NCI-H748 (cell line): ENCODE measurements around the gene FBXW4.

Experiments used
- DNase-seq: peaks from one replicate; lab custom pipeline; 2025; ENCODE audit not compliant: unreplicated experiment; lab: John Stamatoyannopoulos, UW

FBXW4 gene

DNA sequence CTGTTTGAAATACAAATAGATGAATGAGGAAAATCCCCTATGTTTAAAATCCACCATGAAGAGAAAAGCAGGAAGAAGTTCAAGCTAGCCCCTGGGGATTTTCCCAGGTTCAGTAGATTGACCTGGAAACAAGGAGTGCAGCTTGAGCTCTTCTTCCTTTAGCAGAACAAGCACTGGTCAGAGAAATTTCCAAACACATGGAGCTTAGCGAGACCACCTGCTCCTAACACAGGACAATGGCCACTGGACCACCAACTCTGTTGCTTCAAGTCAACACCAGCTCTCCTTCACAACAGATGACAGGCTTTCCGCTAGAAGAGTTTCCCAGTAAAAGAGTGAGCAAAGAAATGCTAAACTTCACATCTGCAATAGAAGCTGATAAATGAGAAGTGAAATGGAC lies 9.4 kb upstream of the FBXW4 start:
- no peak for DNase-seq

DNA sequence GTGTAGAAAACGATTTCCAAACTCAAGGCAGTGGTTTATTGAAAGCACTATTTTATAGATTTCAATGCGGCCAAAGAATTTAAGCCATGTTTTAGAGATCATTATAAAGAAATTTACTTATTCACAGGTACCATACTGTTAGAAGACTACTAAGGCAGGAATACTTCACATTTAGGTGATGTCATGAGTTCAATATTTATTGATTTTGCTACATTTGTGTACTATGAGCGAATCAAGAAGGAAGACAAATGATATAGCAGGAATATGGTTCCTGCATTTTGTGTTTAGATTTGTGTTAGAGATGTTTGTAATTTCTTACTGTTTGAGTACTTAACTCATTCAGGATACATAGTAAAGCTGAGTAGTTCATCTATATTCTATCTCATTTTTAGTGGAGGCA lies 1.7 kb upstream of the FBXW4 start:
- no peak for DNase-seq

DNA sequence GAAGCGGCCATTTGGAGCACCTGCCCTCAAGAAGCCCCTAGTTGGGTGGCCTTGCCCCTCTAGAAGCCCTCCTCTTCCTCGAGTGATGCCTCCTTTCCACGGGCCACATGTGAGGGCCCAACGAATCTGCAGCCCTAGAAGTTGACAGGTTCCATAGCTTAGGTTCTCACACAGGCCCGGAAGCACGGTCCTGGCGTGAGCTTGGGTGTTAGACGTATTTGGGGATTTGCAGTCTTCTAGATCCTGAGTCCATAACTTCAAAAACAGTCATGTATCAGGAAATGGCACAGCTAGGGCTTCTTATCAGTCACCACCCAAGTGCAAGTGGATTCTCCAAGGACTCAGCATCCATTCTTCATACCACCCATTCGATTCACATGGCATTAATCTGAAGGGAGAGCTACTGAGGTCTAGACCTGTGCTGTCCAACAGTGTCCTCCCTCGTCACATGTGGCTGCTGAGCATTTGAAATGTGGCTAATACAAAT lies 477 bp upstream of the FBXW4 start:
- no peak for DNase-seq

GRCh38 chr10:101693978-101694673 lies 844 bp downstream of the FBXW4 start:
- peak; percentile 67 for DNase-seq

DNA sequence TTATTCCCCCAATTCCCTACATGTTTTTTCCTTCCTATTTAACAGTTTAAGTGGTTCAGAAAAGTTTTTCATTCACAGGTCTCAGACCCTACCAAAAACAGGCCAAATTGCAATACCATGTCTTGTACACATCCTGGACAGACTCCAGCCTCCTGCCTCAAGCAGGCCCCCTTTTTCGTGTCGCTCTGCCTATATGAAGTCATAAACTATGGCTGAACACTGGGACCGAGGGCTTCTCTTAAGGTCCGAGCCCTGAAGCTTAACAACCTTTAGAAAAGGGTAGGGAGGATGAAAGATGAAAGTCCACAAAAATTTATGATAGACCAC lies 1.4 kb downstream of the FBXW4 start:
- DNase-seq = peak; percentile 46

GRCh38 chr10:101691081-101691480 lies 3.9 kb downstream of the FBXW4 start:
- DNase-seq = no peak

GRCh38 chr10:101690461-101690860 lies 4.5 kb downstream of the FBXW4 start:
- no peak for DNase-seq

DNA sequence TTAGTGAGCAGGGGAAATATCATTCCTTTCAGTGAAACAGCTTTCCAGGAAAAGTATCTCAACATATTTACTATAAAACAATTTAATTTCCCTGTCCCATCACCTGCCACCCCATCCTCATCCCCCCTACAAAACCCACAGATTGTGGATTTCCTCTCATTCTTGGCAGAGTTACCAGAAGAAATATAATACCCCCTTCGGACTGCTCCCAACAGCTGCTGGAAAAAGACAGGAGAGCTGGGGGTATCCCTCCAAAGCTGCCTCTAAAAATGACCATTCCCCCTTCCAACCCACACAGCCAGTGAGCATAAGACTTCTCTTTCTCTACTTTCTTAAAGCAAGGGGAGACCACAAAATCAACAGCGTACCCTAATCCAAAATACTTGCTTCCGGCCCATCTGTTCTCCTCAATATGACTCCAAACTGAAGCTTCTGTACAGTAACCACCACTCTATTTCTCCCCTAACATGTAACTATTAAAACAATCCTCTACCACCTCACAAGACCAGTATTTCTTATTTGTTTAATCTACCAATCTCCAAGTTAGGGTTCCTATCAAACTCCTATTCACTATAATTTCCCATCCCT lies 7.8 kb downstream of the FBXW4 start:
- DNase-seq = no peak

GRCh38 chr10:101686133-101686925 lies 8.6 kb downstream of the FBXW4 start:
- DNase-seq = no peak

- DNase-seq = no peak
Measured at GRCh38 chr10:101684782-101685181, 10.2 kb downstream of the FBXW4 start.

- no peak for DNase-seq
Measured at GRCh38 chr10:101683276-101683675, 11.7 kb downstream of the FBXW4 start.

DNA sequence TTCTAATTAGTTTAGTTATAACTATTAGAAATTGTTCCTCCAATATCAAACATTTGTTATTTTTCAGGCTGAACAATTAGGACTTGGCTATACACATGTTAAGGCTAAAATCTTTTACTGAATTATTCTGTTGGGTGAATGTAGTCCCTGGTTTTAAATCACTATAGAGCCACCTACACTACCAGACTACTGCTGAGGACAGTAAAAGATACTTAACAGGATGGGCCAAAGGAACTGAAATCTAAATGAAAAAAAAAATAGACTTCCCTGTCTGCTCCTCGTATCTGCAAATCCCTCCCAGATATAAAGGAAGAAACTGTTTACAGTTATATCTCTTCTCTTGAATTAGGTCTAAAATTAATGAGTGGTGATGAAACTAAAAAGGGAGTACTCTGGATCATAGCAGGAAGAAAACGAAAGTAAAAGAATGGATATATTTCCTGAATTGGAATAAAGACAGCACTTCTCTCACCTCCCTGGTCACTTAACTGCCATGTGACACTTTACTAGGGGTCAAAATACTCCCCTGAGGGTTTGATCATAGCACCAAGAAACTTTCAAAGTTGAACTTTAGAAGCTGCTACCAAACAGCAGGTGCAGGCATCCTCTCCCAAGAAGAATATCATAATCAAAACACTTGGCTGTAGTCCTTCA lies 12.7 kb downstream of the FBXW4 start:
- DNase-seq = no peak

DNA sequence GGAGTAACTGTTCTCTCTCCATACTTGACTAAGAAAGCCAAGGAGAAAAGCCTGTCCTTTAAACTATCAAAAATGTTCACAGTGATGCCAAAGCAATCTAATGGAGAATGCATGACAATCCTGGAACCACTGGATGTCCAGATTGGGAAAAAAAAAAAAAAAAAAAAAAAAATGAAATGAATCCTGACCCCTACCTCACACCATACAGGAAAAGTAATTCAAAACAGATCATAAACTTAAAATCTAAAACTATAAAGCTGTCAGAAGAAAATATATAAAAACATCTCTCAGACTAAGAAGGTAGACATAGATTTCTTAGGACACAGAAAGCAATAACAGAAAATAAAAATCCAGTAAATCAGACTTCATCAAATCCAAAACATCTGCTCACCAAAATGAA lies 18.4 kb downstream of the FBXW4 start:
- DNase-seq = no peak

DNA sequence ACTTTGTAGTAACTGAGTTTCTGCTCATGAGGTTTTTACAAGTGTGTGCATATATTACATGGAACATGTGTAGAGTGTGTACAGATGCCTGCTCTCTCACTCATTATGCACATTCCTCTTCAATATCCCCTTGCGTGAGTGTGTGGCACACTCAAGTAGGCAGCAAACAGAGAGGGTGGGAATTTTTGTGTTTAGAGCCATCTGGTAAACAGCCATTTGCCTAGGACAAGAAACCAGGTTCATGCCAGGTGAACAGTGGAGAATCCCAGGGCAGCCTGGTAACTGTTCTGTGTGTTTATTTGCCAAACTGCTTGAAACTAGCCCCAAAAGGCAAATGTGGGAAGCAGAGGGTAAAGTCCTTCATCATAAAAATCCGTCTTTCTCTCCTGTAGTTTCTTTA lies 19.9 kb downstream of the FBXW4 start:
- no peak for DNase-seq

- no peak for DNase-seq
Measured at GRCh38 chr10:101672536-101672935, 22.4 kb downstream of the FBXW4 start.

GRCh38 chr10:101671453-101671852 lies 23.5 kb downstream of the FBXW4 start:
- no peak for DNase-seq

GRCh38 chr10:101670635-101671034 lies 24.3 kb downstream of the FBXW4 start:
- DNase-seq = no peak

DNA sequence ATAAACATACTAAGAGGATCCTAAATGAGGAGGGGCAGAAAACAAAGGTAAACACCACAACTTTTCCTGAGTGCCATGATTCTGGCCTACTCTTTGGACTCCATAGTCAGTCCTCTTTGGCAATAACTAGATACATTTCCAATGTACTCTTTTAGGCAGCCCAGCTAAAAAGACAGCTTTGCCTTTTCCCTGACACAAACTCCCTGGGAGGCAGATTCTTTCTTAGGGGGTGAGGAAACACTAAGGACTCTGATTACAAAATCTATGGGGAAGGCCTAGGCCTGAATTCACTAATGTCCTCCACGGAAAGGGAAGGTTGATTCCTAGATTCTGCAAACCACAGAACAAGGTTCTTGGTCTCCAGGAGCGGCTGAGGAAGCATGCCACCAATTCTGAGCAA lies 25.8 kb downstream of the FBXW4 start:
- no peak for DNase-seq

GRCh38 chr10:101668566-101668965 lies 26.4 kb downstream of the FBXW4 start:
- DNase-seq = no peak

DNA sequence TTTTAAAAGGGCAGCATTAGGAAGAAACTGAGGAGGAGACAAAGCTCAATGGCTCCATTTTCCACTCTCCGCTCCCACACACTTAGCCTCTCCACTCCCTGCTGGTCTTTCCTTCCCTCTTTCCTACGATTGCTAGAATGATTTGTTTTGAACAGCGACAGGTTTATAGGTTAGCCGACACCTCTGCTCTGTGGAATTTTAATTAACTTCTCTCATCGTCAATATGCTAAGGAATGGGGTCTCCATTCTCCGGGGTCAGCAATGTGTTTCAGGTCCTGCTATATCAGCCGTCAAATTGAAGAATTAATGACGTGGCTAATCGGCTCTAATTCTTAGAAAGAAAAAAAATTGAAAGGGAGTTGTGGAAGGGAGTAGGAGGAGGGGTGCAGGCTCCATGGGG lies 28.9 kb downstream of the FBXW4 start:
- no peak for DNase-seq

GRCh38 chr10:101663097-101663496 lies 31.9 kb downstream of the FBXW4 start:
- no peak for DNase-seq

DNA sequence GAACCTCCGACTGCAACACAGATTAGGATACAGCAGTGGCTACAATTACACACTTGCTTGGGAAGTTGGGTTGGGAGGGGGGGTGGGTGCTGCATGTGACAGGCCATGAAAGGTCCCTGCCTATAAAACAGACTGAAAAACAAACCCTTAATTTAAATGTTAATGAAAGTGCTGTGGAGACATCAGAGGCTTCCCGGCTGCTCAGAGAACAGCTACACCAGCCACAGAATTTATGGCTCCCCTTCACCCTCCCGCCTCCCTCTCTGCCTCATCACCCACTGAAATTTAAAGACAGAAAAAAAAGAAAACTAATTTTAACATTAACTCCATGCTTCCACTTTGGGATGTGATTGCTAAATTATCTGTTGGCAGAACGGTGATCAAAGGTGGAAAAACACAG lies 34.7 kb downstream of the FBXW4 start:
- no peak for DNase-seq
